Measurements from ENCODE around the gene MIDN.

DNA sequence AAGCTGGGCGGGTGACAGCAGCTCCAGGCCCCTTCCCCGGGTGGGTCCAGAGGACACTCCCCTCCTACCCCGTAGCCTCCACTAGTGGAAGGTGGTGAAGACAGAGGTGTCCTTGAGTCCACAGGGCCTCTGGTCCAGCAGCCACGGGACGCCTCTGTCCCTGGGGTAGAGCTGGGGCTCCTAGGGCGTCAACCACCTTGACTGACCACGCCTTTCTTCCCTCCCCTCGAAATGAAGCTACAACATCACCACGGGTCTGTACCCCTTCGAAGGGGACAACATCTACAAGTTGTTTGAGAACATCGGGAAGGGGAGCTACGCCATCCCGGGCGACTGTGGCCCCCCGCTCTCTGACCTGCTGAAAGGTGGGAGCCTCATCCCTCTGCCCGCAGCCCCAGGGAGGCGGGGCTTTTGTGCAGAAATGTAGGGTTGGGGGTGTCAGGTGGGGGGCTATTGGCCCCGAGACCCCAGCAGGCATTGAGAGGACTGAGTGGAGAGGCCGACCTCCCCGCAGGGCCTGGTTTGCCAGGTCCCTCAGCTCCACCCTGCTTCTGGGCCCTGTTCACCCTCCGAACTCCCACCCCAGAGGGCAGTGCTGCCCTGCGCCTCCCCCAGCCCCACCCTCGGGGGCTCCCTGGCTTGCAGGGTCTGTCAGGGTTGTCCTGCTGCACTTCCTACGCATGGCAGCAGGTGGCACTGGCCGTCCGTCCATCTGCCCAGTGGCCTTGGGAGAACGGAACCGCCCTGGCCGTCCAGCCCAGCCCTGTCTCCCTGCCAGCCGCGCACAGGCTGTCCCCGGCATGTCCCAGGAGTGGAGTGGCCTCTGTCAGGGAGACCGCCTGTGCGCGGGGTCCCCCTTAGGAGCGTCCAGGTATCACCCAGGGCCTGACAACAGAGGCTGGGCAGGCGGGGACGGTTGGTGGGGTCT is 27.1 kb upstream of the MIDN start:
- TF ChIP-seq, protein P1, sequence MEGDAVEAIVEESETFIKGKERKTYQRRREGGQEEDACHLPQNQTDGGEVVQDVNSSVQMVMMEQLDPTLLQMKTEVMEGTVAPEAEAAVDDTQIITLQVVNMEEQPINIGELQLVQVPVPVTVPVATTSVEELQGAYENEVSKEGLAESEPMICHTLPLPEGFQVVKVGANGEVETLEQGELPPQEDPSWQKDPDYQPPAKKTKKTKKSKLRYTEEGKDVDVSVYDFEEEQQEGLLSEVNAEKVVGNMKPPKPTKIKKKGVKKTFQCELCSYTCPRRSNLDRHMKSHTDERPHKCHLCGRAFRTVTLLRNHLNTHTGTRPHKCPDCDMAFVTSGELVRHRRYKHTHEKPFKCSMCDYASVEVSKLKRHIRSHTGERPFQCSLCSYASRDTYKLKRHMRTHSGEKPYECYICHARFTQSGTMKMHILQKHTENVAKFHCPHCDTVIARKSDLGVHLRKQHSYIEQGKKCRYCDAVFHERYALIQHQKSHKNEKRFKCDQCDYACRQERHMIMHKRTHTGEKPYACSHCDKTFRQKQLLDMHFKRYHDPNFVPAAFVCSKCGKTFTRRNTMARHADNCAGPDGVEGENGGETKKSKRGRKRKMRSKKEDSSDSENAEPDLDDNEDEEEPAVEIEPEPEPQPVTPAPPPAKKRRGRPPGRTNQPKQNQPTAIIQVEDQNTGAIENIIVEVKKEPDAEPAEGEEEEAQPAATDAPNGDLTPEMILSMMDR (IDR thresholded peaks at IDR 0.05): peak in 1 of 3 experiments; percentile 22
- no peak for TF ChIP-seq POLR2A (IDR thresholded peaks at IDR 0.05)

Measured in vagina (tissue), 2 donors.